Hepatocyte (in vitro differentiated cells): ENCODE results near the gene STYK1.

Source experiments
- CTCF ChIP-seq: fragments of 200-600 bp; sonication (generic); IDR thresholded peaks from 2 replicates; pipeline ENCODE4 v1.5.1; 2016; ENCODE audit warnings: antibody characterized with exemption, mild to moderate bottlenecking; ENCODE audit not compliant: poor library complexity
- EZH2 ChIP-seq: fragments of 200-600 bp; sonication (generic); IDR thresholded peaks from 2 replicates; pipeline ENCODE4 v1.6.1; 2016; ENCODE audit warnings: antibody characterized with exemption, mild to moderate bottlenecking, borderline replicate concordance
- EZH2phosphoT487 ChIP-seq: fragments of 200-600 bp; sonication (generic); IDR thresholded peaks from one replicate; pipeline ENCODE4 v1.6.1; 2018; ENCODE audit warnings: antibody characterized with exemption, mild to moderate bottlenecking, low read depth, moderate library complexity; ENCODE audit not compliant: unreplicated experiment, severe bottlenecking

- TF ChIP-seq CTCF (no peak), EZH2 (no peak), EZH2phosphoT487 (no peak)
Observed at GRCh38 chr12:10716704-10717315, 43.0 kb upstream of the STYK1 start.
